Muscle of arm (tissue), 12 donors: ENCODE data around the gene KIF3B. TPM values are rescaled to one million over a fixed set of nuclear protein-coding genes. Genes with fewer than 3 reads are reported as not detected.
"Not testable (repeated sequence)": the region's sequence is repeated elsewhere in the genome, so short reads cannot be mapped to it uniquely, and the experiment has no call there.

Experiments
- DNase-seq: peaks from one replicate; pipeline ENCODE4 v3.0.0-alpha.2; 2013
- polyA plus RNA-seq, 12 donors: library from polyadenylated mRNA; unstranded; fragments of 120-200 nt; gene quantifications; one replicate each; pipeline ENCODE4 v1.2.1, GENCODE V29; 2013; ENCODE audit not compliant: insufficient read length in 12 of 12

KIF3B gene
- polyA plus RNA-seq, 12 donors = 11.3 to 19.4 (median 14.0) TPM; not detected in 1

- not testable (repeated sequence) for DNase-seq
Measured at GRCh38 chr20:32246208-32246607, 31.2 kb upstream of the KIF3B start.

- no peak for DNase-seq
Measured at GRCh38 chr20:32248043-32248442, 29.4 kb upstream of the KIF3B start.

GRCh38 chr20:32249030-32249738, 28.3 kb upstream of the KIF3B start:
- DNase-seq = no peak

- no peak for DNase-seq
Measured at GRCh38 chr20:32251470-32251869, 26.0 kb upstream of the KIF3B start.

GRCh38 chr20:32252189-32252588, 25.3 kb upstream of the KIF3B start:
- DNase-seq = no peak

GRCh38 chr20:32260973-32261372, 16.5 kb upstream of the KIF3B start:
- not testable (repeated sequence) for DNase-seq

- no peak for DNase-seq
Measured at GRCh38 chr20:32261644-32262043, 15.8 kb upstream of the KIF3B start.

GRCh38 chr20:32263398-32263954, 14.0 kb upstream of the KIF3B start:
- DNase-seq = no peak

- no peak for DNase-seq
Measured at GRCh38 chr20:32271620-32272019, 5.8 kb upstream of the KIF3B start.

- no peak for DNase-seq
Measured at GRCh38 chr20:32274359-32274758, 3.1 kb upstream of the KIF3B start.

- DNase-seq = not testable (repeated sequence)
Measured at GRCh38 chr20:32275163-32275562, 2.3 kb upstream of the KIF3B start.

- DNase-seq = no peak
Measured at GRCh38 chr20:32278199-32278643, 770 bp downstream of the KIF3B start.

GRCh38 chr20:32281711-32282110, 4.3 kb downstream of the KIF3B start:
- DNase-seq = no peak

- DNase-seq = peak; percentile 12
Measured at GRCh38 chr20:32282461-32282860, 5.0 kb downstream of the KIF3B start.

GRCh38 chr20:32285082-32285620, 7.7 kb downstream of the KIF3B start:
- no peak for DNase-seq

GRCh38 chr20:32285621-32286371, 8.3 kb downstream of the KIF3B start:
- DNase-seq = peak; percentile 7

- DNase-seq = no peak
Measured at GRCh38 chr20:32287231-32287638, 9.8 kb downstream of the KIF3B start.

GRCh38 chr20:32288225-32288849, 10.9 kb downstream of the KIF3B start:
- no peak for DNase-seq

GRCh38 chr20:32289299-32289660, 11.8 kb downstream of the KIF3B start:
- not testable (repeated sequence) for DNase-seq

GRCh38 chr20:32289661-32290431, 12.4 kb downstream of the KIF3B start:
- DNase-seq = no peak

GRCh38 chr20:32291166-32291565, 13.7 kb downstream of the KIF3B start:
- DNase-seq = no peak
